ENCODE data around the gene KIF18A.
"Not testable (repeated sequence)": the region's sequence is repeated elsewhere in the genome, so short reads cannot be mapped to it uniquely, and the experiment has no call there.

Gene KIF18A

DNA sequence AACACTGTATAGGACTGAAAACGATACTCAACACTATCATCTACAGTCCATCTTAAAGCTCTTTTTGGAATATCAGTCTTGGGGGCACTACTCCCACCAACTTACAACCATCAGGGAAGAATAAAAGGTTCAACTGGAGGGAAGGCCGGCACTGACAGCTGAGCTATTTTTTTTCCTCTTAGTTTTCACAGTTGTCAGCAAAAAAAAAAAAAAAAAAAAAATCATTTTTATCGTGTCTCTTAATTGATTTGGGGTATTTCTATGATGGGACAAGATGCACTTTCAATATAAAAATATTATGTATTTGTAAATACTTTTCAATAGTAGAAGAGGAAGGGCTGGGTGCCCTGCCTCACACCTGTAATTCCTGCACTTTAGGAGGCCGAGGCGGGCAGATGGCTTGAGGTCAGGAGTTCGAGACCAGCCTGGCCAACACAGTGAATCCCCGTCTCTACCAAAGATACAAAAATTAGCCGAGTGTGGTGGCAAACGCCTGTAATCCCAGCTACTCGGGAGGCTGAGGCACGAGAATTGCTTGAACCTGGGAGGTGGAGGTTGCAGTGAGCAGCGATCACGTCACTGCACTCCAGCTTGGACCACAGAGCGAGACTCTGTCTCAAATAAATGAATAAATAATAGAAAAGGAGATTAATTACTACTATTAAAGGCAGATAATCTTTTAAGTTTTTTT, 1.5 kb downstream of the KIF18A start:
- DNase-seq: no peak

- DNase-seq: no peak
These were observed 2.1 kb downstream of the KIF18A start for GRCh38 chr11:28105869-28106268.

DNA sequence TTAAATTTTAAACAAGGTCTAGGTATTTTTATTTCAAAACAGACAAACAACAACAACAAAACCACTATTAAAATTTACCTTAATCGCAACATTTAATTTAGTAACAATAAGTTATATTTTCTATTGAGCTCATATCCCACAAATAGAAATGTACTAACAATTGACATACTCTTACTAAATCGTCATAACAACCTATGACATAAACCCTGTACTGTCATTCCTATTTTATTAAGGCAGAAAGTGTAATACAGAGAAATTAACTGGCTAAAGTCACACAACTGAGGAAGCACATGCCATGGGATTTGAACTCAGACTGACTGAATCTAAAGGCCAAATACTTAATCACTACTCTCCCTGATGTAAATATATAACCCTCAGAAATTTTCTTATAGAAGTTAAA, 3.0 kb downstream of the KIF18A start:
- DNase-seq: no peak

DNA sequence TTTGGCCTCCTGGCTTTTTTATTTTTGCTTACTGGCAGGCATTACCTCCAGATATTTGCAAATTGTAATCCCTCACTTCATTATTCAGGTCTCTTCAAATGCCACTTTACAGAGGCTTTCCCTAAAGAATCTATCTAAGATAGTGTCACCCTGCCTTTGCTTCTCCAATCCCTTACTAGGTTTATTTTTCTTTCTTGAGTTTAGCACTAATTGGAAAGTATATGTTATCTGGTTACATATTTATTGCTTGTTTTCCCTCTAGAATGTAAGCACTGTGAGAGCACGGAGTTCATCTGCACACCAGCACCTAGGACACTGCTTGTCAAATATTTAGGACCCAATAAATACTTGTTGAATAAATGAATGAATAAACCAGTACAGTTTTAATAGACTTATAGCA, 3.5 kb downstream of the KIF18A start:
- no peak for DNase-seq

DNA sequence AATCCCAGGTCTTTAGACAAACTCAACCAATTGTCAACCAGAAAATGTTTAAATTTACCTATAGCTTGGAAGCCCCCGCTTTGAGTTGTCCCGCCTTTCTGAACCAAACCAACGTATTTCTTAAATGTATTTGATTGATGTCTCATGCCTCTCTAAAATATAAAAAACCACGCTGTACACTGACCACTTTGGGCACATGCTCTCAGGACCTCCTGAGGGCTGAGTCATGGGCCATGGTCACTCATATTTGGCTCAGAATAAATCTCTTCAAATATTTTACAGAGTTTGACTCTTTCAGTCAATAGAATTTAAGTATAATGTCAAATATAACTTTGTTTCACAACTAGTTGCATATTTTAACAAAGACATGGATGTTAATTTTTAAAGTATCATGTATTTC, 5.7 kb downstream of the KIF18A start:
- not testable (repeated sequence) for DNase-seq

DNA sequence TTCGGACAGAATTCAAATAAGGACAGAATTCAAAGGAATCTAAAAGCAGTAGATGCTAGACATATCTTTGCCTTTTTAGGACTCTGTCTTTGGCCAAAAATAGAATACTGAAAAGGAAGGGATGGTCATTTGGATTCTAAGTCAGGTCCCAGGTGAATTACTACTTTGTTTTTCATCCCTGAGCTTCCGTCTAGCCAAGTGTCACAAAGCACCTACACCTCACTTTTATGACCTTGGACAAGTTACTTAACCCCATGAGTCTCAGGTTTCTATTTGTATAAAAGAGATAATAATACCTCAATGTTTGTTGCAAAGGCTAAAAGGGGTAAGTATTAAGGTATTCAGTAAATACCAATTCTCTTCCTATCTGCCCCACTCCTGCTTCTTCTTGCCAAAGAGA, 7.3 kb downstream of the KIF18A start:
- no peak for DNase-seq

GRCh38 chr11:28099715-28100114, 8.2 kb downstream of the KIF18A start:
- no peak for DNase-seq

GRCh38 chr11:28098257-28098656, 9.7 kb downstream of the KIF18A start:
- no peak for DNase-seq

DNA sequence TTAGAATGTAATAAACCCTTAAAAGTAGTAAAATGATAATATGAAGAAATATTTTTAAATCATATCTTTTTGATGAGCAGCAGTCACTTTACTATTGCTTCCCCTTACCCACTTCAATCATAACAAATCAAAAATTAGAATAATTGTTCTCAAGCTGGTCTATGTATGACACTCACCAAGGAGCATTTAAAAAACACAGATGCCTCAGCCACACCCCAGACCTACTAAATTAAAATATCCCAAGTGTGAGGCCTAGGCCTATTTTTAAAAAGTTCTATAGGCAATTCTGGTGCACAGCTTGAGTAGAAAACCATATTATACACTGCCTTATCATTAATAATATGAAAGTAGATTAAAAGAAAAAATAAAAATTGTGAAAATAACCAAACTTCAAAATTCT, 15.2 kb downstream of the KIF18A start:
- no peak for DNase-seq

- no peak for DNase-seq
These were observed 17.8 kb downstream of the KIF18A start for GRCh38 chr11:28090052-28090749.

GRCh38 chr11:28089378-28089777, 18.6 kb downstream of the KIF18A start:
- DNase-seq: peak in 1 of 4 experiments; percentile 6

GRCh38 chr11:28087693-28088092, 20.3 kb downstream of the KIF18A start:
- not testable (repeated sequence) for DNase-seq

GRCh38 chr11:28087192-28087591, 20.8 kb downstream of the KIF18A start:
- not testable (repeated sequence) for DNase-seq

- no peak for DNase-seq
These were observed 21.4 kb downstream of the KIF18A start for GRCh38 chr11:28086569-28086968.

DNA sequence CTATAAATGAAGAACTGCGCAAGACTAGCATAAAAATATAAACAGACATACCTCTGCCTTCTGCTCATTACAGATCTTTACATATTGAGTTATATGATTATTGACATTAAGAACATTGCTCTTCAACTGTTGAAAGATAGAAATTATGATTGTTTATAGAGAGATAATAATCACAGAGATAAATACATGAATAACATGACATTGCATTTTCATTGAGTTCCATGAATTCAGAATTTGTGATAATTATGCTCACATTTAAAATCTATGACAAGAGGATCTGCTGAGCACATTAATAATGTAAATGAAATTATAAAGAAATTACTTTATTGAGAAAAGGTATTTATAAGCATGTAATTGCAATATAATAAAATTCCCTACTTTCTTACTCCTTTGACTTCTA, 24.8 kb downstream of the KIF18A start:
- DNase-seq: no peak

- no peak for DNase-seq
These were observed 30.4 kb downstream of the KIF18A start for GRCh38 chr11:28077521-28077920.

GRCh38 chr11:28072321-28072720, 35.6 kb downstream of the KIF18A start:
- DNase-seq: no peak

GRCh38 chr11:28071305-28071704, 36.7 kb downstream of the KIF18A start:
- DNase-seq: no peak

DNA sequence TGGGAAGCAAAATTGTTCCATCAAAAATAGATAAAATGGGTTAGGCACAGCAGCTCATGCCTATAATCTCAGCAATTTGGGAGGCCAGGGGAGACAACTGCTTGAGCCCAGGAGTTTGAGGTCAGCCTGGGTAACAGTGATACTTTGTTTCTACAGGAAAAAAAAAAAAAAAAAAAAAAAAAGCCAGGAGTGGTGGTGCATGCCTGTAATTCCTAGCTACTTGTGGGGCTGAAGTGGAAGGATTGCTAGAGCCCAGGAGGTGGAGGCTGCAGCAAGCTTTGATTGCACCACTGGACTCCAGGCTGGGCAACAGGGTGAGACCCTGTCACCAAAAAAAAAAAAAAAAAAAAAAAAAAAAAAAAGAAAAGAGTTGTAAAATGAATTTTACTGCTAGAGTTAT, 49.6 kb downstream of the KIF18A start:
- no peak for DNase-seq

GRCh38 chr11:28054821-28055220, 53.1 kb downstream of the KIF18A start:
- DNase-seq: no peak

DNA sequence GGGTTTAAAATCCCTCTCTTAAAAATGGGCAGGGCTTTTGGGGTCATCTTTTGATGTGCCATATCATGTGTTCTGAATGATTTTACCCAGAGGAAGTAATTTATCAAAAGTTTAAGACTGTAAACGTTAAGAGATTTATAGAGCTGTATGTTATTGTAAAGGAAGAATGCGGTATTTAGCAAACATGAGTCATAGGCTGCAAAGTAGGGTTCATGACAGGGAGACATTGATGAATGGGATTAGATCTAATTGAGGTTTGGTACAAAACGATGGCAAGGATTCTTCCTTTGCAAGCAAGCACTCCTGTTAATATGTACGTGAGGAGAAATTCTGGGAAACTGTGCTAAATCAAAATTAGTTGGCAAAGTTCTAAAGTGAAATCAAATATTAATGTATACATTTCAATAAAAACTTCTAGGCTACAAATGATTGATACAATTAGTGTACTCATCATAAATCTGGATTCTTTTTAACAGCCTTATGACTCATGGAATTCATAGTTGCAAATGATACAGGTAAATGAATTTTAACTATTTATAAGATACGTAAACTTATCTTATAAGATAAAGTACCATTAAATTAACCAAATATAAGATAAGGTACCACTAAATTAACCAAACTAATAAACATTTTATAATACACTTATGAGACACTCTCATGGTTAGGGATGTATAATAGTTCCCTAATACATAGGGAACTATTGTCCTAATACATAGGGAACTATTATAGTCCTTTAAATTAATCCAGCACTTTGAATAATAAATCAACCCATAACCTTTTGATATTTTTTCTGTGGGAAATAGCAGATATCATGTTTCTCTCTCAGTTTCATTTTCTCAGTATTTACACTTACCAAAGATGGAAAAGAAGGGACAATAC, 58.4 kb downstream of the KIF18A start:
- DNase-seq: no peak

DNA sequence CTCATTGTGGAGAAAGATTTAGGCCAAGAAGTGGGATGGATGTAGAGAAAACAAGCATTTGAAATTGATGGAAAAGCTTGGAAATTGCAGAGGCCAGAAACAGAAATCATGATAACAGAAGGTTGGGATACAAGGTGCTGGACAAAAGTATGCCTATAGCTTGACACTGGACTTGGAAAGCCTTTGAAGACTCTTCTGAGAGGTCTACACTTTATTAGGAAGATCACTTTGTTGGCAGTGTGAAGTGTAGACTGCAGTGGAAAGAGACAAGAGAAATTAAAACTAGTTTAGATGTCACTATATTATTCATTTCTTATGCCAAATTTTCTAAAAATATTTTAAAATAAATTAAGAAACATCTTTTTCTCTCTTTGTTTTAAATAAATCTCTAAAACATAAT, 59.1 kb downstream of the KIF18A start:
- no peak for DNase-seq

- no peak for DNase-seq
These were observed 63.8 kb downstream of the KIF18A start for GRCh38 chr11:28043930-28044709.
